Right ventricle myocardium inferior (tissue), 1 donor: ENCODE measurements around the gene FER. TPM values are rescaled to one million over a fixed set of nuclear protein-coding genes. Genes with fewer than 3 reads are reported as not detected.
"Not testable (repeated sequence)": the region's sequence is repeated elsewhere in the genome, so short reads cannot be mapped to it uniquely, and the experiment has no call there.

Source experiments
- ATAC-seq: fragments of 200-7000 bp; cut with Tn5 transposase; one replicate; pipeline ENCODE4 v1.9.1; 2020; ENCODE audit warnings: mild to moderate bottlenecking, moderate library complexity
- DNase-seq: peaks from one replicate; pipeline ENCODE4 v3.0.0; 2021; ENCODE audit errors: missing footprints
- intact Hi-C: fragments of 100-400 bp; cut with DNase I; formaldehyde crosslinking; loops from one replicate; pipeline ENCODE4 v1.11.0; 2022
- total RNA-seq: library from RNA; stranded (reverse); fragmentation: NEBNext Ultra II Directional; extraction: Animal tissue kit (Norgen Biotek cat#: 25700); gene quantifications from one replicate; pipeline ENCODE4 v1.2.1, GENCODE V29; 2021
- donor health status: DM: no; HTN: yes; CAD: no; lungs with severe emphysema.

The FER gene
- total RNA-seq, 1 donor from 2014 or later, result 11.8 TPM

GRCh38 chr5:108842260-108842941 is 94.7 kb downstream of the FER start:
- intact Hi-C loops, result not testable (repeated sequence)

DNA sequence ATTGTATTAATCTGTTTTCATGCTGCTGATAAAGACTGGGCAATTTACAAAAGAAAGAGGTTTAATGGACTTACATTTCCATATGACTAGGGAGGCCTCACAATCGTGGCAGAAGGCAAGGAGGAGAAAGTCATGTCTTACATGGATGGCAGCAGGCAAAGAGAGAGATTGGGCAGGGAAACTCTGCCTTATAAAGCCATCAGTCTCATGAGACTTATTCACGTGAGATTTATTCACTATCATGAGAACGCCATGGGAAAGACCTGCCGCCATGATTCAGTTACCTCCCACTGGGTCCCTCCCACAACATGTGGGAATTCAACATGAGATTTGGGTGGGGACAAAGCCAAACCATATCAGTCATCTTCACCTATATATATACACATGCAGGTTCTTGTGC is 103.4 kb downstream of the FER start:
- DNase-seq, intact Hi-C loops, ATAC-seq: not testable (repeated sequence)

More at GRCh38 chr5:108842260-108842941, 94.7 kb downstream of the FER start:
- not testable (repeated sequence) for DNase-seq, ATAC-seq

DNA sequence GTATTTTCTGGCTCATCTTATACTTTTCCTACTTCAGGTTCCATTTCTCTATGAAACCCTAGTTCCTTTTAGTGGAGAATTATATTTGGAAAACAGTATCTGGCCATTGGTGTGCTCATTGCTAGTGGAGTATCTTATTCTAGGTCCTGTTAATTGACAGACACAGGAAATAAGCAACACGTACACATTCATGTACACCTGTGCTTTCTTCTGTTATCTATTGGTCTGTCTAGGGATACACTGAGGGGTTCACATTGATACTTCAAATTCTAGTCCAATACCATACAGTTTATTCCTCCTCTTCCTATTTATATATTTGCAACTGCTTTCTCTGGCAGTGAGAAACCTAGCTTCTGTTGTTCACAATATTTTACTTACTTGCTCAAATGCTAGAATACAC is 110.2 kb downstream of the FER start:
- intact Hi-C loops, result no loop called here
- no peak for ATAC-seq

DNA sequence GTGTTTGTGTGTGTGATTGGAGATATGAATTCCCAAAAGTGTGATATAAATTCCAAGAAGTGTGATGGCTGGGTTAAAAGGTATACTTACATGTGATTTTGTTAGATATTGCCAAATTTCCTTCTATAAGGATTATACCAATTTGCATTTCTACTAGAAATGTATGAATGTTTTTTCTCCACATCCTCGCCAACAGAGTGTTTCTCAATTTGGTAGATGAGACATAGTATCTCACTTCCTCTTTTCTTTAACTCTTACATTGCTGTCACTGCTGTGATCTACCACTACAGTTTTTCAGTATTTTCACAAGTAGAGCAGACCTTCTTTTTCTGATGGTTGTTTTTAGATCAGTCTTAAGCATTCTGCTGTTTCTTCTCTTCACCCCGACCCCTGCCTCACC is 111.3 kb downstream of the FER start:
- DNase-seq (no peak), ATAC-seq (no peak)
- intact Hi-C loops, result no loop called here

More for the DNA sequence above, 110.2 kb downstream of the FER start:
- DNase-seq, result no peak

DNA sequence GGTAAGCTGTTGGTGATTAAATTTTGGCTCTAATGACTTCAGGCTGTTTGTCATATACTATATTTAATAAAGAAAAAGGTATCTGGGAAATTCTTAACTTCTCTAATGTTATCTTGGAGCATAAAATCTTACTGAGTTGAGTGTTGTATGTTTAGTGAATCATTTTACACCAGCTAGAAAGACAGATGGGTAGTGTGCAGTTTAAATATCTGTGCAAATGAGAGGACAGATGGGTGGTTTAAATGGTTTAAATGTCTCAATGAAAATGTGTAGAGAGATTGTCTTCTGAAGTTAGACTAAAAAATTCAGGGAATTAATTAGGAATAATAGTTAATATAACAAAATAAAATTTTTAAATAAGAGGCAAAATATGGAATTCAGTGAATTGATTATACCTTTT is 114.5 kb downstream of the FER start:
- ATAC-seq (no peak), DNase-seq (no peak)
- intact Hi-C loops, result no loop called here

GRCh38 chr5:108866097-108866496 is 118.4 kb downstream of the FER start:
- intact Hi-C loops, DNase-seq, ATAC-seq: not testable (repeated sequence)

DNA sequence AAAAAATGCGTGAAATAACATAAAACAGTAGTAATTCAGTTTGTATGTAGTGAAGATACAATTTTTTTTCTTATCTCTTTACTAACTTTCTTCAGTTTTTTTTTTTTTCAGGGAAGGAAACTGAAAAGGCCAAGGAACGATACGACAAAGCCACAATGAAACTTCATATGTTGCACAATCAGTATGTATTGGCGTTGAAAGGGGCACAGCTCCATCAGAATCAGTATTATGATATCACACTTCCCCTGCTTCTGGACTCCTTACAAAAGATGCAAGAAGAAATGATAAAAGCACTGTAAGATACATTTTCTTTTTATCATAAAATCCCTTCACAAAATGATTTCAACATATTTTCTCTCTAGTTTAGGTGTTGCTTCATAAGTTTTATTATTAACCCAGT is 120.0 kb downstream of the FER start:
- DNase-seq (no peak), ATAC-seq (no peak)
- intact Hi-C loops, result no loop called here

DNA sequence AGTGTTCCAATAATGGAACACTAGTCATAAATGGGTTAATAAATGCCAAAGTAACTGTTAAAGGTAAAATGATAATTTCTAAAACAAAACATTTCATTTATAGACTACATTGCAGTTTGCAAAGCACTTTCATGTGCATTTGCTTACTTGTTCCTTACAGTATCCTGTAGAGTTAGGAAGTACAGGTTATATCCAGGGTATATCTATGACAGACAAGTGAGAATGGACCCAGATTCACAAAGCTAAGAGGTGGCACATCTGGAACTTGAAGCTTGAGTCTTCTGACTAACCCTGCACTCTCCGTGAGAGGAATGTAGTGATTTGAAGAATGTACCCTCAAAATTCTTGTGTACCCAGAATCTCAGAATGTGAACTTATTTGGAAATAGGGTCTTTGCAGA is 121.4 kb downstream of the FER start:
- intact Hi-C loops, result no loop called here
- DNase-seq, result no peak
- ATAC-seq, result no peak

- ATAC-seq, result no peak
- DNase-seq, result no peak
- intact Hi-C loops, result no loop called here
Measured at GRCh38 chr5:108876451-108876850, 128.8 kb downstream of the FER start.

DNA sequence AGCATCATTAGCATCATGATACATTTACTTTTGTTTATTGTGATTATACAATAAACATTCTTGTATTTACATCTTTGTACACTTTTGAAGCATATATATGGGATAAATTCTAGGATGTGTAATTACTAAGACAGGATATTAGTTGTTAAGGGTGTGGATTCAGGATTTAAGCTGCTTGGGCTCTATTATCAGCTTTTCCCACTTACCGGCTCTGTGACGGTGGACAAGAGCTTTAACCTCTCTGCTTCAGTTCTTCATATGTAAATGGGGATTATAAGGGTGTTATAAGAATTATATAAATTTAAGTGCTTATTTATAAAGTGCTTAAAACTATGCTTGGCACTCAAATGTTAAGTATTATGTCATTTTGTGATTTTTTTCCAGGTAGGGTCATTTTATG is 131.1 kb downstream of the FER start:
- intact Hi-C loops, result no loop called here
- DNase-seq, result no peak
- no peak for ATAC-seq

- intact Hi-C loops, result no loop called here
- no peak for ATAC-seq
- DNase-seq, result no peak
Measured at GRCh38 chr5:108881133-108881532, 133.4 kb downstream of the FER start.

- intact Hi-C loops, result no loop called here
Measured at GRCh38 chr5:108884736-108885135, 137.0 kb downstream of the FER start.

GRCh38 chr5:108898257-108898656 is 150.6 kb downstream of the FER start:
- DNase-seq, result no peak
- intact Hi-C loops, result no loop called here
- no peak for ATAC-seq

More at GRCh38 chr5:108884736-108885135, 137.0 kb downstream of the FER start:
- ATAC-seq (peak; percentile 46), DNase-seq (no peak)

GRCh38 chr5:108898707-108899106 is 151.0 kb downstream of the FER start:
- no peak for ATAC-seq
- DNase-seq, result no peak
- intact Hi-C loops, result no loop called here

- intact Hi-C loops, DNase-seq, ATAC-seq: not testable (repeated sequence)
Measured at GRCh38 chr5:108899244-108899643, 151.5 kb downstream of the FER start.

- intact Hi-C loops, result no loop called here
- DNase-seq (no peak), ATAC-seq (no peak)
Measured at GRCh38 chr5:108900668-108901067, 153.0 kb downstream of the FER start.

GRCh38 chr5:108905805-108906204 is 158.1 kb downstream of the FER start:
- DNase-seq, result no peak
- ATAC-seq, result no peak
- intact Hi-C loops, result no loop called here

DNA sequence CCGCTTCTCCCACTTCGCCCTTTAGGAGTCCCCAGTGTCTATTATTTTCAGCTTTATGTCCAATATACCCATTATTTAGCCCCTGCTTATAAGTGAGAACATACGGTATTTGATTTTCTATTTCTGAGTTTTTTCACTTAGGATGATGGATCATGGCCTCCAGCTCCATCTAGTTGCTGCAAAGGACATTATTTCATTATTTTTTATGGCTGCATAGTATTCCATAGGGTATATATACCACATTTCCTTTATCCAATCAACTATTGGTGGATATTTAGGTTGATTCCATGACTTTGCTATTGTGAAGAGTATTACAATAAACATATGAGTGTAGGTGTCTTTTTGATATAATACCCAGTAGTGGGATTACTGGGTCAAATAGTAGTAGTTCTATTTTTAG is 162.9 kb downstream of the FER start:
- no peak for DNase-seq
- no peak for ATAC-seq
- intact Hi-C loops, result no loop called here

GRCh38 chr5:108911055-108911454 is 163.4 kb downstream of the FER start:
- intact Hi-C loops, result no loop called here
- ATAC-seq (no peak), DNase-seq (no peak)

DNA sequence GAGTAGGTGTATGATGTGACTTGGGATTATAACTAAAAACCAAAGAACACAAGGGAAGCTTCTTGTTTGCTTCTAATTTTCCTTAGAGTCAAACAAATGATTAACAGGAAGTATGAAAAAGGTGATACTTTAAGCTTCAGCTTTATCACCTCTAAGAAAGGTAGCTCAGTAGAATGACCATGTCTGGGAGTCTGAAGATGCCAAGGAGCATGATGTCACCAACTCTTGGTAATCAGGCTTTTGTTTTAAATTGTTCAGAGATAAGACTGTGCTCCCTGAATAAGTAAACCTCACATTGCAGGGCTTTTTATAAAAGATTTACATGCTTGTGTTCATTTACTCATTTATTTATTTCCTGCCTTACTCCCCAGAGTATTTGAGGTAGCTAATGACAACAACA is 169.9 kb downstream of the FER start:
- intact Hi-C loops, result no loop called here

More for the DNA sequence above, 169.9 kb downstream of the FER start:
- DNase-seq, result no peak
- no peak for ATAC-seq
